ENCODE results near the gene OPRL1. TPM values are rescaled to one million over a fixed set of nuclear protein-coding genes. Genes with fewer than 3 reads are reported as not detected.
A peak's percentile ranks its signal among the peaks of the same experiment; 100 is the strongest.

OPRL1 gene
- total and polyA plus RNA-seq, 2 donors (not counting 1 experiment from before 2014, with no cell fraction given) = 3.5 to 6.2 TPM

- H3K4me1 ChIP-seq (ENCODE audit: control insufficient read depth in 2 of 2, insufficient read depth in 2 of 2, low read length in 2 of 2) = peaks cover 25 to 43% of the 10 kb centered on the region in 2 donors
- H3K4me3 ChIP-seq (ENCODE audit: control extremely low read depth in 1 of 5, extremely low read depth in 1 of 5, insufficient read depth in 1 of 5, low read depth in 2 of 5, low read length in 4 of 5) = no peak overlapping the region
- no peak for ATAC-seq (ENCODE audit: low read depth)
- intact Hi-C loops (cut with micrococcal nuclease) = no loop called here
- peaks cover 0 to 18% (median under 1%) of the 10 kb centered on the region in 4 experiments for H3K27me3 ChIP-seq (replicated peaks in 1 of 4; ENCODE audit: control extremely low read depth in 1 of 4, control insufficient read depth in 3 of 4, insufficient read depth in 4 of 4, low read length in 3 of 4)
- no peaks in the 10 kb centered on the region for H4K20me1 ChIP-seq (ENCODE audit: control insufficient read depth, insufficient read depth, low read length, poor library complexity, severe bottlenecking)
- peak overlapping the region; percentile 12 for H3K27ac Mint-ChIP-seq
- no peak overlapping the region for H3K27ac ChIP-seq (ENCODE audit: low read length in 2 of 2)
- H3K9me3 ChIP-seq (ENCODE audit: control extremely low read depth in 1 of 3, control insufficient read depth in 2 of 3, insufficient read depth in 1 of 3, low read length in 2 of 3) = no peaks in the 10 kb centered on the region
- no peaks in the 10 kb centered on the region for H3K27me3 Mint-ChIP-seq
- peaks cover 1% of the 10 kb centered on the region for H3K79me2 ChIP-seq (ENCODE audit: control insufficient read depth, insufficient read depth, low read length)
- CTCF ChIA-PET = interaction anchor here (0.6 to 2.3 kb wide), 4 partner anchors 11 to 37 kb away, joined by 3 to 12 read pairs (median 4); partner anchors contain the start of gene LKAAEAR1
- POLR2A ChIA-PET = no interaction called here
- TF ChIP-seq EZH2 (IDR thresholded peaks at IDR 0.05; ENCODE audit: borderline replicate concordance, insufficient read depth, low read depth, low read length, poor library complexity, severe bottlenecking) = no peak
- TF ChIP-seq CTCF (IDR thresholded peaks at IDR 0.05) = no peak
- DNase-seq = no peak
- peak overlapping the region; percentile 1 for H3K4me3 Mint-ChIP-seq
- H3K4me2 ChIP-seq (replicated peaks; ENCODE audit: low read depth, low read length, poor library complexity, severe bottlenecking) = no peak overlapping the region
- 98% methylated on average over 28 of the region's 28 CpGs for WGBS (ENCODE audit: insufficient coverage)
- H3K36me3 ChIP-seq (replicated peaks in 1 of 2; ENCODE audit: control extremely low read depth in 1 of 2, control insufficient read depth in 1 of 2, extremely low read depth in 1 of 2, insufficient read depth in 2 of 2, low read length in 1 of 2) = no peaks in the 10 kb centered on the region
- no peaks in the 10 kb centered on the region for H3K9me3 Mint-ChIP-seq (ENCODE audit: insufficient read depth)
- H3K4me1 Mint-ChIP-seq = peaks cover 34% of the 10 kb centered on the region
- no peak overlapping the region for H3K9ac ChIP-seq (ENCODE audit: low read length)
- no peak overlapping the region for H2AFZ ChIP-seq (ENCODE audit: insufficient read depth, low read depth, low read length, poor library complexity, severe bottlenecking)
Measured at GRCh38 chr20:64106435-64106961, 26.6 kb downstream of the OPRL1 start.

GRCh38 chr20:64106981-64107735, 27.3 kb downstream of the OPRL1 start, which contains the start of gene NPBWR2:
TSS of gene NPBWR2 (minus strand) at chr20:64107565. CDS start at chr20:64106831, 734 bp downstream.
- H3K79me2 ChIP-seq (ENCODE audit: control insufficient read depth, insufficient read depth, low read length) = no peaks in the 10 kb centered on the region
- 64% methylated on average over 20 of the region's 22 CpGs for WGBS (ENCODE audit: insufficient coverage)
- peaks cover 20 to 45% of the 10 kb centered on the region in 2 donors for H3K4me1 ChIP-seq (ENCODE audit: control insufficient read depth in 2 of 2, insufficient read depth in 2 of 2, low read length in 2 of 2)
- Mint-ChIP-seq H3K4me1 (peaks cover 36% of the 10 kb centered on the region), H3K9me3 (ENCODE audit: insufficient read depth) (no peaks in the 10 kb centered on the region), H3K27ac (peak within 1 kb of the TSS; percentile 92), H3K27me3 (no peaks in the 10 kb centered on the region), H3K4me3 (peak within 1 kb of the TSS; percentile 80)
- H3K36me3 ChIP-seq (replicated peaks in 1 of 2; ENCODE audit: control extremely low read depth in 1 of 2, control insufficient read depth in 1 of 2, extremely low read depth in 1 of 2, insufficient read depth in 2 of 2, low read length in 1 of 2) = no peaks in the 10 kb centered on the region
- peaks cover 0 to 14% (median 0%) of the 10 kb centered on the region in 4 experiments for H3K27me3 ChIP-seq (replicated peaks in 1 of 4; ENCODE audit: control extremely low read depth in 1 of 4, control insufficient read depth in 3 of 4, insufficient read depth in 4 of 4, low read length in 3 of 4)
- H2AFZ ChIP-seq (ENCODE audit: insufficient read depth, low read depth, low read length, poor library complexity, severe bottlenecking) = peak within 1 kb of the TSS; percentile 69
- ATAC-seq (ENCODE audit: low read depth) = peak; percentile 70
- TF ChIP-seq CTCF (IDR thresholded peaks at IDR 0.05) = no peak
- TF ChIP-seq EZH2 (IDR thresholded peaks at IDR 0.05; ENCODE audit: borderline replicate concordance, insufficient read depth, low read depth, low read length, poor library complexity, severe bottlenecking) = no peak
- H4K20me1 ChIP-seq (ENCODE audit: control insufficient read depth, insufficient read depth, low read length, poor library complexity, severe bottlenecking) = no peaks in the 10 kb centered on the region
- H3K27ac ChIP-seq (ENCODE audit: low read length in 2 of 2) = peak within 1 kb of the TSS; percentile 66 to 78
- ChIA-PET CTCF (interaction anchor here (0.6 to 4.6 kb wide), 9 partner anchors 7 to 68 kb away, joined by 3 to 23 read pairs (median 4); partner anchors contain the start of genes LKAAEAR1 and RGS19), POLR2A (interaction anchor here (0.8 to 1.1 kb wide), 3 partner anchors 23 to 43 kb away, joined by 3 read pairs; partner anchors contain the start of gene LKAAEAR1)
- intact Hi-C loops (cut with micrococcal nuclease) = no loop called here
- no peaks in the 10 kb centered on the region for H3K9me3 ChIP-seq (ENCODE audit: control extremely low read depth in 1 of 3, control insufficient read depth in 2 of 3, insufficient read depth in 1 of 3, low read length in 2 of 3)
- DNase-seq = peak; percentile 64
- H3K4me3 ChIP-seq (ENCODE audit: control extremely low read depth in 1 of 5, extremely low read depth in 1 of 5, insufficient read depth in 1 of 5, low read depth in 2 of 5, low read length in 4 of 5) = peak within 1 kb of the TSS in 3 of 5 experiments; percentile 19 to 24 (median 21)
- H3K9ac ChIP-seq (ENCODE audit: low read length) = peak within 1 kb of the TSS; percentile 7
- peak within 1 kb of the TSS; percentile 66 for H3K4me2 ChIP-seq (replicated peaks; ENCODE audit: low read depth, low read length, poor library complexity, severe bottlenecking)

Measured in B cell (primary cell).